ENCODE measurements around the gene GJA3.

Gene GJA3

GRCh38 chr13:20190481-20191310, 29.8 kb upstream of the GJA3 start:
- TF ChIP-seq, protein P1, sequence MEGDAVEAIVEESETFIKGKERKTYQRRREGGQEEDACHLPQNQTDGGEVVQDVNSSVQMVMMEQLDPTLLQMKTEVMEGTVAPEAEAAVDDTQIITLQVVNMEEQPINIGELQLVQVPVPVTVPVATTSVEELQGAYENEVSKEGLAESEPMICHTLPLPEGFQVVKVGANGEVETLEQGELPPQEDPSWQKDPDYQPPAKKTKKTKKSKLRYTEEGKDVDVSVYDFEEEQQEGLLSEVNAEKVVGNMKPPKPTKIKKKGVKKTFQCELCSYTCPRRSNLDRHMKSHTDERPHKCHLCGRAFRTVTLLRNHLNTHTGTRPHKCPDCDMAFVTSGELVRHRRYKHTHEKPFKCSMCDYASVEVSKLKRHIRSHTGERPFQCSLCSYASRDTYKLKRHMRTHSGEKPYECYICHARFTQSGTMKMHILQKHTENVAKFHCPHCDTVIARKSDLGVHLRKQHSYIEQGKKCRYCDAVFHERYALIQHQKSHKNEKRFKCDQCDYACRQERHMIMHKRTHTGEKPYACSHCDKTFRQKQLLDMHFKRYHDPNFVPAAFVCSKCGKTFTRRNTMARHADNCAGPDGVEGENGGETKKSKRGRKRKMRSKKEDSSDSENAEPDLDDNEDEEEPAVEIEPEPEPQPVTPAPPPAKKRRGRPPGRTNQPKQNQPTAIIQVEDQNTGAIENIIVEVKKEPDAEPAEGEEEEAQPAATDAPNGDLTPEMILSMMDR (IDR thresholded peaks at IDR 0.05; ENCODE audit: insufficient read depth, low read depth, low read length, missing control alignments) = no peak
- DNase-seq (ENCODE audit: low read depth) = peak; percentile 81
- H3K4me3 ChIP-seq (ENCODE audit: low read length) = peak overlapping the region; percentile 80

GRCh38 chr13:20190076-20190475, 29.2 kb upstream of the GJA3 start:
- TF ChIP-seq, protein P1 (IDR thresholded peaks at IDR 0.05; ENCODE audit: insufficient read depth, low read depth, low read length, missing control alignments) = no peak
- peak overlapping the region; percentile 80 for H3K4me3 ChIP-seq (ENCODE audit: low read length)
- no peak for DNase-seq (ENCODE audit: low read depth)

- DNase-seq (ENCODE audit: low read depth) = no peak
- TF ChIP-seq, protein P1 (IDR thresholded peaks at IDR 0.05; ENCODE audit: insufficient read depth, low read depth, low read length, missing control alignments) = peak; percentile 40
- H3K4me3 ChIP-seq (ENCODE audit: low read length) = no peak overlapping the region
These were observed 28.1 kb upstream of the GJA3 start for GRCh38 chr13:20188667-20189553.

- DNase-seq (ENCODE audit: low read depth) = no peak
- TF ChIP-seq, protein P1 (IDR thresholded peaks at IDR 0.05; ENCODE audit: insufficient read depth, low read depth, low read length, missing control alignments) = no peak
- H3K4me3 ChIP-seq (ENCODE audit: low read length) = no peak overlapping the region
These were observed 25.9 kb upstream of the GJA3 start for GRCh38 chr13:20186771-20187170.

- TF ChIP-seq, protein P1 (IDR thresholded peaks at IDR 0.05; ENCODE audit: insufficient read depth, low read depth, low read length, missing control alignments) = no peak
- no peak for DNase-seq (ENCODE audit: low read depth)
- no peak overlapping the region for H3K4me3 ChIP-seq (ENCODE audit: low read length)
These were observed 24.7 kb upstream of the GJA3 start for GRCh38 chr13:20185366-20186056.

DNA sequence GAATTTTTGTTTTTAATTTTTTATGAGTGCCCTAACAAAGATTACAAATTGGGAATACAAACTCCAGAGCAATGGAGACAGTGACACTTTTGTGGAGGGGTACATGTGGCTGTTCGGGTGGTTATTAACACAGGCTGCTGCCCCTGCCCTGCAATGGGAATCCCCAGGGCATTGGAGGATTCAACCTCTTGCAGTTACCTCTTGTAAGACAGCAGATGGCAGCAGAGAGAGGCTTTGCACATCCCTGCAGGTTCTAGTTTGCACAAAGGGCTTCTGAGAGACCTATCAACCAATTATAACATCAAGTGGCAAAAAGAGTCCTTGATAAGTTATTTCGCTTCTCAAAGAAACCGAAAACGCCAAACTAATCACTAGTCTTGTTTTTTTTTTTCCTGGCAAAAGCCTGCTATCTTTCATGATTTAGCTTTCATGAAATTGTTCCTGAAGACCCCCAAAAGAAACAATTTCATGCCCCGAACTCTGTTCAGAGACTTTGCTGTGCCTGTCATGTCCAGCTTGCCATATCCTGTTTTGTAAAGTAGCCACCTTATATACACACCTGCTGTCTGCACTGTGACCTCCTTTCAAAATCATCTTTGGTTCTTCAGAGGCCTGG, 21.5 kb upstream of the GJA3 start:
- TF ChIP-seq, protein P1 (IDR thresholded peaks at IDR 0.05; ENCODE audit: insufficient read depth, low read depth, low read length, missing control alignments) = peak; percentile 98
- DNase-seq (ENCODE audit: low read depth) = peak; percentile 81
- H3K4me3 ChIP-seq (ENCODE audit: low read length) = no peak overlapping the region
